Cardiac muscle cell (in vitro differentiated cells and primary cell): ENCODE data around the gene CYP46A1. TPM values are rescaled to one million over a fixed set of nuclear protein-coding genes. Genes with fewer than 3 reads are reported as not detected.

ENCODE experiments used
- DNase-seq, 2 donors: peaks; one replicate each; pipeline versions ENCODE4 v3.0.0 to v3.0.0-alpha.2; 2010 to 2017; ENCODE audit warnings: low read depth in 1 of 2, low spot score in 1 of 2
- H3K27ac ChIP-seq: fragments of 200-600 bp; sonication (generic); 2 replicates; pipeline ENCODE4 v1.5.1; 2016
- H3K27me3 ChIP-seq: fragments of 200-600 bp; sonication (generic); 2 replicates; pipeline ENCODE4 v1.6.0; 2016; ENCODE audit warnings: control low read depth
- H3K36me3 ChIP-seq: fragments of 200-600 bp; sonication (generic); 2 replicates; pipeline ENCODE4 v1.5.1; 2016; ENCODE audit warnings: control low read depth
- H3K4me1 ChIP-seq: fragments of 200-600 bp; sonication (generic); 2 replicates; pipeline ENCODE4 v1.8.1; 2017; ENCODE audit warnings: low read depth, mild to moderate bottlenecking, mixed run types
- H3K4me3 ChIP-seq: fragments of 200-600 bp; sonication (generic); 2 replicates; pipeline ENCODE4 v1.5.1; 2016; ENCODE audit warnings: mild to moderate bottlenecking
- H3K9me3 ChIP-seq: fragments of 200-600 bp; sonication (generic); 2 replicates; pipeline ENCODE4 v1.5.1; 2017; ENCODE audit warnings: low read depth, mild to moderate bottlenecking, control low read depth
- polyA plus RNA-seq: library from polyadenylated mRNA; unstranded; fragments of >200 nt; fragmentation: Nextera tagmentation; extraction: Ambion mirVana; gene quantifications from 2 replicates; pipeline ENCODE4 v1.2.1, GENCODE V29; 2016
- total RNA-seq: library from RNA; depleted of rRNA; stranded (reverse); fragments of >200 nt; gene quantifications from 2 replicates; pipeline ENCODE4 v1.2.3, GENCODE V29; 2016
- TF ChIP-seq, protein P1 (sequence below): IDR thresholded peaks from 2 replicates; pipeline ENCODE4 v1.5.1; 2012; ENCODE audit warnings: low read depth, mild to moderate bottlenecking, low read length

CYP46A1 gene
- total and polyA plus RNA-seq, 2 experiments from 2014 or later: 11.1 to 15.0 TPM

DNA sequence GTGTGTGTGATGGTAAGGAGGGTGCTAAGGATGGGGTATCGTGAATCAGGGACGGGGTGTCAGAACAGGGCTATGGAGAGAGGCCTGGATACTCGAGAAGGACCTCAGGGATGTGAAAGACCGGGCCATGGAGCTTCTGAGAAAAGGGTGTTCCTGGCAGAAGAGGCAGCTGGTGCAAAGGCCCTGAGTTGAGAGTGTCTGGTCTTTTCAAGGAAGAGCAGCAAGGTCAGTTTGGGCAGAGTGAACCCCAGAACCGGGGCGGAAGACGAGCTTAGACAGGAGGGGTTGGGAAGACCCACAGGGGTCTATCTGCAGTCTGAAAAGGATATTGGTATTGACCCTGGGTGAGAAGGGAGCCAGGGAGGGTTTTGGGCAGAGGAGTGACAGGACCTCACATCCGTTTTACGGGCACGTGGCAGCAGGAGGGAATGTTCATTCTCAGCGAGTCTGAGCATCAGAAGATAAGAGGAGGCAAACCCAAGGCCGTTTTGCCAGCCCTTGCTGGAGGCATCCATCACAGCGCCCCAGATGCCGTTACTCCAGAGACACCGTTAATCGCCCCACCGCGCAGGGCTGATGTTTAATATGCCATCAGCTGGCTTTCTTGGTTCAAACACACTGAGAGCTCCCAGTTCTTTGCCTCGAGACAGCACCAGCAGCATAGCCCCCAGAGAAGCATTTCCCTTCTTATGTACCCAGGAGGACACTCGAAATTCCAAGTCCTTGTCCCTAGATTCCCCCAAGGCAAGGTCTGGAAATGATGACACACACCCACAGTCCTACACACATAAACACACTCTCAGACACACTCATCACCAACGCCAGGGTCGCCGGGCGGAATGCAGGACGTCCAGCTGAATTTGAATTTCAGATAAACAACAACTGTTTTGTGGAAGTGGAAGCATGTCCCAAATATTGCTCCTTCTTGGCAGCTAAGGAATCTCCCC, 67.7 kb downstream of the CYP46A1 start:
- no peaks in the 10 kb centered on the region for H3K36me3 ChIP-seq
- H3K9me3 ChIP-seq: no peaks in the 10 kb centered on the region
- H3K27me3 ChIP-seq: peaks cover 79% of the 10 kb centered on the region
- H3K27ac ChIP-seq: no peak overlapping the region
- no peak for DNase-seq
- H3K4me1 ChIP-seq: peaks cover 3% of the 10 kb centered on the region
- TF ChIP-seq, protein P1, sequence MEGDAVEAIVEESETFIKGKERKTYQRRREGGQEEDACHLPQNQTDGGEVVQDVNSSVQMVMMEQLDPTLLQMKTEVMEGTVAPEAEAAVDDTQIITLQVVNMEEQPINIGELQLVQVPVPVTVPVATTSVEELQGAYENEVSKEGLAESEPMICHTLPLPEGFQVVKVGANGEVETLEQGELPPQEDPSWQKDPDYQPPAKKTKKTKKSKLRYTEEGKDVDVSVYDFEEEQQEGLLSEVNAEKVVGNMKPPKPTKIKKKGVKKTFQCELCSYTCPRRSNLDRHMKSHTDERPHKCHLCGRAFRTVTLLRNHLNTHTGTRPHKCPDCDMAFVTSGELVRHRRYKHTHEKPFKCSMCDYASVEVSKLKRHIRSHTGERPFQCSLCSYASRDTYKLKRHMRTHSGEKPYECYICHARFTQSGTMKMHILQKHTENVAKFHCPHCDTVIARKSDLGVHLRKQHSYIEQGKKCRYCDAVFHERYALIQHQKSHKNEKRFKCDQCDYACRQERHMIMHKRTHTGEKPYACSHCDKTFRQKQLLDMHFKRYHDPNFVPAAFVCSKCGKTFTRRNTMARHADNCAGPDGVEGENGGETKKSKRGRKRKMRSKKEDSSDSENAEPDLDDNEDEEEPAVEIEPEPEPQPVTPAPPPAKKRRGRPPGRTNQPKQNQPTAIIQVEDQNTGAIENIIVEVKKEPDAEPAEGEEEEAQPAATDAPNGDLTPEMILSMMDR: no peak
- H3K4me3 ChIP-seq: no peak overlapping the region

DNA sequence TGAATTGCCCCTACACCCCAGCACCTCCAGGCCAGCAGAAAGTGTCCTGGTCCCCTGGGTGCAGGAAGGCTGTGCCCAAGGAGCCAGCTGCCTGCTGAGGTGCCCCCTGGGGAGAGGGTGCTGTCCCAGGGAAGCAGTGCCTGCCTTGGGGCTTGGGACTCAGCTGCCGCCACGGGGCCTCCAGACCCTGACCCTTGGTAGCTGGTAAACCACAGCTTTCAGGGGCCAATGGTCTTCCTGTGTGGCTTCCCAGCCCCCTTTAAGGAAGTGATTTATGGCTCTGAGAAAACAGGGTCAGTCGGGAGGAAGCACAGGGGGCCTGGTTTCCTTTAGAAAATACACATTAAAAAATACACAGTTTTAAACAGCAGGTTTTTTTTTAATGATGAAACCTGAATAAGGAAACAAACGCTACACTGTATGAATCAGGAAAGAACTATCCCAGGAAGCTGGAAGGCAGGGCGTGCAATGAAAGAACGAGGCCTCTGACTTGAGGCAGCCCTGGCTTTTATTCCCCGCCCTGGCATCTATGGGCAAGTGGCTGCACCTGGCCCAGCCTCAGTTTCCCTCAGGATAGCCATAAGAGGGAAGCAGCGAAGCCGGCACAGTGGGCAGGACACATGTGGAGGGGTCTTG, 68.5 kb downstream of the CYP46A1 start:
- Histone ChIP-seq H3K27me3 (peaks cover 85% of the 10 kb centered on the region), H3K27ac (no peak overlapping the region), H3K4me3 (no peak overlapping the region), H3K9me3 (no peaks in the 10 kb centered on the region), H3K36me3 (no peaks in the 10 kb centered on the region), H3K4me1 (peaks cover 3% of the 10 kb centered on the region)
- TF ChIP-seq, protein P1: no peak
- peak in 1 of 2 donors; percentile 54 for DNase-seq

DNA sequence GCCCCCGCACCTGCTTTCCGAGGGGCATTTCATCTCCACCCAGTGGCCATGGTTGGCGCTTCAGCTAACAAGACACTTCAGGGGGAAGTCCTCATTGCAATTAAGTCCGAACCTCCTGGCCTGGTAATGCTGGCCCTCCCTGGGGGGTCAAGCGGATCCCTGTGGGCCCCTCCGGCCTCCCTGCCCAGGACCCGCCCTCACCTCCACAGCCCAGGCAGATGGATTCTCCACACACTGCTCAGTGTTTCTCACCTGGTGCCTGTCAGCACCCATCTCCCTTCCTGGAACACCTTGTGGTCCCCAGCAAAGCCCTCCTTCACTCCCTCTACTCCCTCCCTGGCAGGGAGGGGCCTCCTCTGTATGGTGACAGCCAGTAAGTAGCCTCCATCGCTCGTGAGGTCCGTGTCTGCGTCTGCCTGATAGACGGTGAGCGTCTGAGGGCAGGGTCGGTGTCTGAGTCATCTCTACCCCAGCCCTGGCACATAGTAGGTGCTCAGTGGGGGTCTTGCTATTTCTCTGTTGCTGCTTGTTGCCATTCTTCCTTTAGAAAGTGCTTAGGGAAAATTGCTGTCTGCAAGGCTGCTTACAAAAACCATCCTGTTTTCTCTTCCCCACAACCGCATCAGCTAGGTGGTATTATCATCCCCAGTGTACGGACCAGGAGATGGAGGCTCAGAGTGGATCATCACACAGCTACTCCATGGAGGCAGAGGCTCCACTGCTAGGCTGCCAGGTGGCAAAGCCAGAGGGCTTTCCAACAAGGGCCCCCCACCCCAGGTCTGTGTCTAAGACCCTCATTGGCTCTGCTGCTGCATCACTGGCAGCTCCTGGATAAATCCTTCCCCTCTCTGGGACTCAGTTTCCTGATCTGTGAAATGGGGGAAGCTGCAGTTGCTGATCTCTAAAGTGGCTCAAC, 69.4 kb downstream of the CYP46A1 start:
- Histone ChIP-seq H3K9me3 (no peaks in the 10 kb centered on the region), H3K36me3 (no peaks in the 10 kb centered on the region), H3K27me3 (peaks cover 93% of the 10 kb centered on the region), H3K4me1 (peaks cover 6% of the 10 kb centered on the region), H3K27ac (no peak overlapping the region), H3K4me3 (no peak overlapping the region)
- TF ChIP-seq, protein P1: no peak
- DNase-seq: no peak

DNA sequence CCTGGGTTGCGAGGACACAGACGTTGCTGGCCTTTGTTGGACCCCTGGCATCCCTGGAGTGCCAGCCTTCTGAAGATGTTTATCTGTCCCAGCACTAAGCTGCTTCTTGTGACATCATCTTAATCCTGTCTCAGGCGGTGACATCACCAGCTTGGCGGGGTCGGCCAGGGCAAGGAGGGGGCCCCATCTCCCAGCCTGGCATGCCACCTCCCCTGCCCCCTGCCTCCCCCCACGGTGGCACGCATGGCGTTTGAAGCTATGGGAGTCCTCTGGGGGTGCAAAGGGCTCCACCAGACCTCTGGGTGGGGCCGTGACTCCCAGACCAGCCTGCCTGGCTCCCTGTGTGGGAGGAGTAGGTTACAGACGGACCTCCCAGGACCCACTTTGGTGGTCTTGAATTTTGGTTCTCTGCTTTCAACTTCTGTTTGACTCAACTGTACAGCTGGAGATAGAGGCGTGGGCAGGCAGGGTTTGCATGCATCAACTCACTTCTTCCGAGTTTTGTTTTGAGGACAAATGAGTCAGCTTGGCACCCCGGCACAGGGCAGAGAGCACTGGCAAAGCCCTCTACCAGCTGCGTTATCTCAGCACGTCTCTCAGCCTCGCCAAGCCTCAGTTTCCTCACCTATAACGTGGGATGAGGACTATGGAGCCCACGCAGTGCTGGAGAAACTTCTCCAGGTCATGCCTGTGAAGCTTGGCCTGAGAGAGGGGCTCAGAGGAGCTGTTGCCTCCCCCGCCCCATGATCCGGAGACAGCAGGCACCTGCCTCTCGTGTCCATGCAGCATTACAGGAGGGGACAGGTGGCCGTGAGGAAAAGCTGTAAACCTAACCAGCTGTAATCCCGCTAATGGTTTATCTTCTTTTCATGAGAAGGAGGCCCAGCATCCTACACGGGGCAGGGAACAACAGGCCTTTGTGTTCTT, 70.3 kb downstream of the CYP46A1 start:
- TF ChIP-seq, protein P1: no peak
- Histone ChIP-seq H3K36me3 (no peaks in the 10 kb centered on the region), H3K4me3 (no peak overlapping the region), H3K27ac (no peak overlapping the region), H3K27me3 (peaks cover 84% of the 10 kb centered on the region), H3K4me1 (peaks cover 14% of the 10 kb centered on the region), H3K9me3 (no peaks in the 10 kb centered on the region)
- no peak for DNase-seq

DNA sequence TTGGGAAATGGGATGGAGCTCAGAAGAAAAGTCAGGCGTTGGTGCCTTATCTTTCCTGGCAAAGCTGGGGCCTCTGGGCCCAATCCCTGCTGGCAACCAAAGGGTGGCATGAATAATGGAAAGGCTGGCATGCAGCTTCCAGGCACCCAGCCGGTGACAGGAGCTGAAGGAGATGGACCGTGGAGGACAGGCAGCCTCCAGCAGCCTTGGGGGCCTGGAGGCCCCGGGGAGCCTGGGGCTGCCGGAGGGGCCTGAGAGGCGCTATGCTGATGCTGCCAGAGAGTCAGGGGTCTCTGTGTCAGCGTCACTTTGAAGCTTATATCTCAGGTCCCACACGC, 70.9 kb downstream of the CYP46A1 start:
- H3K4me3 ChIP-seq: no peak overlapping the region
- H3K9me3 ChIP-seq: no peaks in the 10 kb centered on the region
- H3K36me3 ChIP-seq: no peaks in the 10 kb centered on the region
- peaks cover 11% of the 10 kb centered on the region for H3K4me1 ChIP-seq
- H3K27ac ChIP-seq: no peak overlapping the region
- H3K27me3 ChIP-seq: peaks cover 78% of the 10 kb centered on the region
- DNase-seq: no peak
- TF ChIP-seq, protein P1: no peak
